DOHH2 (cell line): ENCODE data around the gene DEAF1.
A peak's percentile ranks its signal among the peaks of the same experiment; 100 is the strongest.

Experiments
- H3F3A ChIP-seq: fragments of 200-600 bp; sonication (generic), shearing (Covaris generic); 2 replicates; pipeline ENCODE4 v1.6.0; 2016; ENCODE audit warnings: antibody characterized with exemption, mild to moderate bottlenecking; ENCODE audit not compliant: control insufficient read depth, insufficient read depth
- H3K27ac ChIP-seq: fragments of 200-600 bp; sonication (generic); 2 replicates; pipeline ENCODE4 v1.5.1; 2014; ENCODE audit warnings: low read depth, mild to moderate bottlenecking, low read length, moderate library complexity
- H3K27me3 ChIP-seq: fragments of 200-600 bp; sonication (generic); 2 replicates; pipeline ENCODE4 v1.6.1; 2014; ENCODE audit warnings: mild to moderate bottlenecking, low read length, mixed read lengths; ENCODE audit not compliant: control insufficient read depth
- H3K36me3 ChIP-seq: fragments of 200-600 bp; sonication (generic); 2 replicates; pipeline ENCODE4 v1.6.1; 2014; ENCODE audit warnings: mild to moderate bottlenecking, low read length, moderate library complexity, mixed read lengths; ENCODE audit not compliant: control insufficient read depth
- H3K4me1 ChIP-seq: fragments of 200-600 bp; sonication (generic); 2 replicates; pipeline ENCODE4 v1.6.1; 2014; ENCODE audit warnings: mild to moderate bottlenecking, low read length, mixed read lengths; ENCODE audit not compliant: control insufficient read depth
- H3K4me2 ChIP-seq: fragments of 200-600 bp; sonication (generic); 2 replicates; pipeline ENCODE4 v1.6.0; 2014; ENCODE audit warnings: mild to moderate bottlenecking, low read length, moderate library complexity
- H3K4me3 ChIP-seq: fragments of 200-600 bp; sonication (generic); 2 replicates; pipeline ENCODE4 v1.5.1; 2014; ENCODE audit warnings: mild to moderate bottlenecking, low read length, mixed read lengths
- H3K79me2 ChIP-seq: fragments of 200-600 bp; sonication (generic); 2 replicates; pipeline ENCODE4 v1.6.1; 2014; ENCODE audit warnings: mild to moderate bottlenecking, low read length, mixed read lengths; ENCODE audit not compliant: control insufficient read depth
- H3K9me2 ChIP-seq: fragments of 200-600 bp; sonication (generic); replicated peaks from 2 replicates; pipeline ENCODE4 v1.6.1; 2014; ENCODE audit warnings: mild to moderate bottlenecking, low read length, mixed read lengths; ENCODE audit not compliant: control insufficient read depth
- H3K9me3 ChIP-seq: fragments of 200-600 bp; sonication (generic); 2 replicates; pipeline ENCODE4 v1.6.1; 2014; ENCODE audit warnings: antibody characterized with exemption, low read length, mixed read lengths; ENCODE audit not compliant: control insufficient read depth, insufficient read depth
- H4K20me1 ChIP-seq: fragments of 200-600 bp; sonication (generic); 2 replicates; pipeline ENCODE4 v1.6.0; 2014; ENCODE audit warnings: low read depth, mild to moderate bottlenecking, antibody characterized with exemption, low read length, moderate library complexity; ENCODE audit not compliant: control insufficient read depth, insufficient read depth
- EZH2phosphoT487 ChIP-seq: fragments of 200-600 bp; sonication (generic); IDR thresholded peaks from 2 replicates; pipeline ENCODE4 v1.6.1; 2017; ENCODE audit warnings: borderline replicate concordance, mild to moderate bottlenecking, antibody characterized with exemption, low read length, moderate library complexity, mixed read lengths
- TF ChIP-seq, protein P1 (sequence below): fragments of 200-600 bp; sonication (generic); IDR thresholded peaks from one replicate; pipeline ENCODE4 v1.5.1; 2014; ENCODE audit warnings: antibody characterized with exemption, mild to moderate bottlenecking, low read depth, low read length; ENCODE audit not compliant: poor library complexity, severe bottlenecking

The DEAF1 gene

GRCh38 chr11:662689-663274 lies 32.2 kb downstream of the DEAF1 start:
- Histone ChIP-seq H3K79me2 (no peaks in the 10 kb centered on the region), H3K9me2 (no peaks in the 10 kb centered on the region), H3K9me3 (no peaks in the 10 kb centered on the region), H3K27me3 (no peaks in the 10 kb centered on the region), H3K4me1 (no peaks in the 10 kb centered on the region), H3K4me3 (no peak overlapping the region), H4K20me1 (no peaks in the 10 kb centered on the region), H3F3A (no peaks in the 10 kb centered on the region), H3K36me3 (peaks cover 4% of the 10 kb centered on the region; the same call in 1 of the 2 replicates), H3K4me2 (no peak overlapping the region), H3K27ac (no peak overlapping the region)
- TF ChIP-seq, protein P1, sequence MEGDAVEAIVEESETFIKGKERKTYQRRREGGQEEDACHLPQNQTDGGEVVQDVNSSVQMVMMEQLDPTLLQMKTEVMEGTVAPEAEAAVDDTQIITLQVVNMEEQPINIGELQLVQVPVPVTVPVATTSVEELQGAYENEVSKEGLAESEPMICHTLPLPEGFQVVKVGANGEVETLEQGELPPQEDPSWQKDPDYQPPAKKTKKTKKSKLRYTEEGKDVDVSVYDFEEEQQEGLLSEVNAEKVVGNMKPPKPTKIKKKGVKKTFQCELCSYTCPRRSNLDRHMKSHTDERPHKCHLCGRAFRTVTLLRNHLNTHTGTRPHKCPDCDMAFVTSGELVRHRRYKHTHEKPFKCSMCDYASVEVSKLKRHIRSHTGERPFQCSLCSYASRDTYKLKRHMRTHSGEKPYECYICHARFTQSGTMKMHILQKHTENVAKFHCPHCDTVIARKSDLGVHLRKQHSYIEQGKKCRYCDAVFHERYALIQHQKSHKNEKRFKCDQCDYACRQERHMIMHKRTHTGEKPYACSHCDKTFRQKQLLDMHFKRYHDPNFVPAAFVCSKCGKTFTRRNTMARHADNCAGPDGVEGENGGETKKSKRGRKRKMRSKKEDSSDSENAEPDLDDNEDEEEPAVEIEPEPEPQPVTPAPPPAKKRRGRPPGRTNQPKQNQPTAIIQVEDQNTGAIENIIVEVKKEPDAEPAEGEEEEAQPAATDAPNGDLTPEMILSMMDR = peak; percentile 55
- no peak for TF ChIP-seq EZH2phosphoT487

DNA sequence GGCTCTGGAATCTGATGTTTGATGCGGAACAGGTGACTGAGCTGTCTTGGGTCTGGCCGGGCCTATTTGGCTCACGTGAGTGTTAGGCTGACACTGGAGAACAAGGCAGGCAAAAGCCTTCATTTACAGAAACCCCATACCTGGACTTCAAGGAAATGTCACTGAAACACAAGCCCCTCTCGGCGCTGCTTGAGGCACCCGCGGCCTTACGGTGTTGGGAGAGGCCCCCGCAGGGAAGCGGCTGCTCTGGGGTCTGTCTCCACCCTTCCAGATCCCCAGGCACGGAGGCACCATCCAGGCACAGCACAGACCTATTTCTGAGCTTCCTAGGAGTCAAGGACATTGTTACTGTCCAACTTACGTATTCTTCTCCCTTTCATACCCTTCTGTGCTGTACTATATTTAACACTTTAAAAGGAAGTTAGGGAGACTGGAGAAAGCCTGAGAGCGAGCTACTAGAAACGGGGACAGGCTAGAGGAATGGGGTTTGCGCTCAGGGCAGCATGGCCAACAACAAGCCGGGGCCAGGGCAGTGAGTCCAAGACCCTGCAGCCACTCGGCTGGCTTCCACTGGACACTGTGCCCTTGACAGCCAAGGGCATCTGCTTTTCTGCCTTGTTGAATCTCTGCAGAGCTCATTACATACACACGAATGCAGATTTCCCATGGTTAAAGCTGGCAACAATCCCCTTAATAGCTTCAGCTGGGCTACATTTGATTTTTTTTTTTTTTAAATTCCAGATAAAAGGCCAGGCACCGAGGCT lies 34.2 kb downstream of the DEAF1 start:
- no peak for TF ChIP-seq EZH2phosphoT487
- TF ChIP-seq, protein P1 = no peak
- H3K36me3 ChIP-seq = peaks cover 4% of the 10 kb centered on the region; the same call in 1 of the 2 replicates

DNA sequence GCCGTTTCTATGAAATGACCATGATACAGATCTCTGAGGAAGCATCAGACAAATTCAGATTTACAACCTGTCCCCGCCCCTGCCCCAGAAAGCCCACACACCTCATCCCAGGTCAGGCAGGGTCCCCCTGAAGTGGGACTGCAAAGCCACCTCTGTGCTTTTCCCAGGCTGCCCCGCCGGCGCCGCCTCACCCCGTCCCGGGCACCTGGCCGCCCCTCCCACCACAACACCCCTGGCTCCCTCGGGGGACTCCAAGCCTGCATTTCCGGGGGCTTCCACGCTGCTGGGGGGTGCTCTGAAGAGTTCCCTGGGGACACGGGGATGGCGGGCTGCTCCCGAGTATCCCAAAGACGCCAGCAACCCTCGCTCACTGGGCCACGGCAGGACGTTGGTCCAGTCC lies 34.7 kb downstream of the DEAF1 start:
- no peak overlapping the region for H3K4me2 ChIP-seq
- H3K36me3 ChIP-seq = peaks cover 4% of the 10 kb centered on the region; the same call in 1 of the 2 replicates
- TF ChIP-seq EZH2phosphoT487 = no peak
- TF ChIP-seq, protein P1 = no peak
- no peaks in the 10 kb centered on the region for H3F3A ChIP-seq
- no peaks in the 10 kb centered on the region for H3K27me3 ChIP-seq
- H3K9me2 ChIP-seq = no peaks in the 10 kb centered on the region
- H3K79me2 ChIP-seq = no peaks in the 10 kb centered on the region
- H3K27ac ChIP-seq = no peak overlapping the region
- no peaks in the 10 kb centered on the region for H3K9me3 ChIP-seq
- H4K20me1 ChIP-seq = no peaks in the 10 kb centered on the region
- no peaks in the 10 kb centered on the region for H3K4me1 ChIP-seq
- H3K4me3 ChIP-seq = no peak overlapping the region

More for the DNA sequence above, 34.2 kb downstream of the DEAF1 start:
- H4K20me1 ChIP-seq = no peaks in the 10 kb centered on the region
- H3K9me2 ChIP-seq = no peaks in the 10 kb centered on the region
- H3K4me1 ChIP-seq = no peaks in the 10 kb centered on the region
- H3K27me3 ChIP-seq = no peaks in the 10 kb centered on the region
- no peak overlapping the region for H3K4me3 ChIP-seq
- no peak overlapping the region for H3K27ac ChIP-seq
- no peaks in the 10 kb centered on the region for H3F3A ChIP-seq
- H3K79me2 ChIP-seq = no peaks in the 10 kb centered on the region
- no peaks in the 10 kb centered on the region for H3K9me3 ChIP-seq
- no peak overlapping the region for H3K4me2 ChIP-seq
